HEK293 (cell line): ENCODE data around the gene ACADM.

Experiments used
- CTCF ChIP-seq: fragments of 450-650 bp; formaldehyde crosslinking; IDR thresholded peaks from 2 replicates; pipeline ENCODE4 v1.5.1; 2016; ENCODE audit warnings: missing biosample characterization, missing genetic modification characterization
- KLF1 ChIP-seq: fragments of 450-650 bp; formaldehyde crosslinking; IDR thresholded peaks from 2 replicates; pipeline ENCODE4 v1.5.1; 2016; ENCODE audit warnings: missing biosample characterization, missing genetic modification characterization
- SALL2 ChIP-seq: fragments of 450-650 bp; formaldehyde crosslinking; IDR thresholded peaks from 2 replicates; pipeline ENCODE4 v1.5.0; 2017; ENCODE audit warnings: missing biosample characterization, mild to moderate bottlenecking, missing genetic modification characterization, borderline replicate concordance
- ZEB2 ChIP-seq: fragments of 450-650 bp; formaldehyde crosslinking; IDR thresholded peaks from 2 replicates; pipeline ENCODE4 v1.5.1; 2016; ENCODE audit warnings: missing biosample characterization, missing genetic modification characterization
- ZNF768 ChIP-seq: fragments of 450-650 bp; formaldehyde crosslinking; IDR thresholded peaks from 2 replicates; pipeline ENCODE4 v1.5.1; 2018; ENCODE audit warnings: missing biosample characterization, mild to moderate bottlenecking, missing genetic modification characterization
- ZSCAN18 ChIP-seq: fragments of 450-650 bp; formaldehyde crosslinking; IDR thresholded peaks from 2 replicates; pipeline ENCODE4 v1.5.1; 2016; ENCODE audit warnings: missing biosample characterization, missing genetic modification characterization

GRCh38 chr1:75787524-75787923 is 63.0 kb downstream of the ACADM start:
- TF ChIP-seq CTCF (no peak), ZNF768 (no peak), SALL2 (no peak), KLF1 (tag by site-specific recombination) (no peak), ZEB2 (tag by site-specific recombination) (no peak), ZSCAN18 (tag by site-specific recombination) (no peak)
